Activated CD4-positive, alpha-beta memory T cell treated with anti-CD3 and anti-CD28 coated beads for 36 hours (primary cell): Measurements from ENCODE around the gene ATPAF1. TPM values are rescaled to one million over a fixed set of nuclear protein-coding genes. Genes with fewer than 3 reads are reported as not detected.

Experiments
- CTCF ChIA-PET: fragments of 350-600 bp; sonication (Branson Sonifier 250); formaldehyde crosslinking; loops from one replicate; lab custom pipeline; 2021; ENCODE audit warnings: antibody characterized with exemption, inconsistent platforms; lab: Charles Lee
- POLR2A ChIA-PET: fragments of 350-600 bp; sonication (Branson Sonifier 250); formaldehyde crosslinking; loops from one replicate; lab custom pipeline; 2021; ENCODE audit warnings: antibody characterized with exemption; lab: Charles Lee
- DNase-seq: peaks from one replicate; pipeline ENCODE4 v3.0.0-alpha.2; 2020
- H3K27ac Mint-ChIP-seq: one replicate; pipeline ENCODE4 v1.8.0; 2021; ENCODE audit warnings: mixed read lengths
- H3K27me3 Mint-ChIP-seq: one replicate; pipeline ENCODE4 v1.8.0; 2021; ENCODE audit warnings: mixed read lengths
- H3K36me3 Mint-ChIP-seq: one replicate; pipeline ENCODE4 v1.8.0; 2021; ENCODE audit warnings: mixed read lengths
- H3K4me1 Mint-ChIP-seq: one replicate; pipeline ENCODE4 v1.8.0; 2021; ENCODE audit warnings: low read depth, mixed read lengths
- H3K4me3 Mint-ChIP-seq: one replicate; pipeline ENCODE4 v1.8.0; 2021; ENCODE audit warnings: mild to moderate bottlenecking, mixed read lengths
- H3K9me3 Mint-ChIP-seq: one replicate; pipeline ENCODE4 v1.8.0; 2021; ENCODE audit warnings: mixed read lengths
- intact Hi-C: fragments of 100-400 bp; cut with micrococcal nuclease; formaldehyde crosslinking; loops from one replicate; pipeline ENCODE4 v1.15.1; 2023
- total RNA-seq, 2 experiments: library from RNA; stranded (reverse); gene quantifications; one replicate each; pipeline ENCODE4 v1.2.3, GENCODE V29; 2021

ATPAF1 gene
- total RNA-seq, 2 experiments from 2014 or later, result 45.0 to 45.9 TPM

- DNase-seq, result no peak
- ChIA-PET POLR2A (no interaction called here), CTCF (no interaction called here)
- H3K4me1 Mint-ChIP-seq, result peaks cover 49% of the 10 kb centered on the region
- no peak overlapping the region for H3K4me3 Mint-ChIP-seq
- peaks cover 19% of the 10 kb centered on the region for H3K36me3 Mint-ChIP-seq
- H3K27ac Mint-ChIP-seq, result no peak overlapping the region
- H3K27me3 Mint-ChIP-seq, result no peaks in the 10 kb centered on the region
- intact Hi-C loops, result no loop called here
- H3K9me3 Mint-ChIP-seq, result no peaks in the 10 kb centered on the region
Measured at GRCh38 chr1:46596846-46597245, 71.3 kb downstream of the ATPAF1 start.

GRCh38 chr1:46596036-46596435 is 72.1 kb downstream of the ATPAF1 start:
- DNase-seq, result no peak
- Mint-ChIP-seq H3K36me3 (peaks cover 25% of the 10 kb centered on the region), H3K27me3 (no peaks in the 10 kb centered on the region), H3K9me3 (no peaks in the 10 kb centered on the region), H3K4me3 (no peak overlapping the region), H3K4me1 (peaks cover 42% of the 10 kb centered on the region), H3K27ac (no peak overlapping the region)
- ChIA-PET CTCF (no interaction called here), POLR2A (no interaction called here)
- intact Hi-C loops, result no loop called here

GRCh38 chr1:46595127-46595526 is 73.0 kb downstream of the ATPAF1 start:
- Mint-ChIP-seq H3K9me3 (no peaks in the 10 kb centered on the region), H3K36me3 (peaks cover 33% of the 10 kb centered on the region), H3K4me3 (no peak overlapping the region), H3K27me3 (no peaks in the 10 kb centered on the region), H3K27ac (no peak overlapping the region), H3K4me1 (peaks cover 39% of the 10 kb centered on the region)
- ChIA-PET POLR2A (no interaction called here), CTCF (no interaction called here)
- intact Hi-C loops, result no loop called here
- DNase-seq, result no peak

DNA sequence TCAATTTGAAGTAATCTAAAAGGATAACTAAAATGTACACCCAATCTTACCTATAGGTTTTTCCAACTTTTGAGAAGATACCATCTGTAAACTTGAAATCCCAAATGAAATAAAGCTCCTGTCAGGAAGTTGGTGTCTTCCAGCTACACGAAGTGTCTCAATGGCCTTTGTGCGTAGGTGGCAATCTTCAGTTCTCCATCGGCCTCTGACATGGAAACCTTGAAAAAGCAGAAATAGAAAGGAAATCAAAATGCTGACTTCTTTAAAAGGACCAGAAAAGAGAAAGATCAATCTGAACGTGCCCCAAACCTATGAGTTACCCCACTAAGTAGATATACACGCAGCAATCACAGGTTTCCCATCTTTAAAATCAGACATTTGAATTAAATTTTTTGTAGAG is 74.1 kb downstream of the ATPAF1 start:
- Mint-ChIP-seq H3K27me3 (no peaks in the 10 kb centered on the region), H3K4me1 (peaks cover 29% of the 10 kb centered on the region), H3K36me3 (peaks cover 44% of the 10 kb centered on the region), H3K27ac (no peak overlapping the region), H3K4me3 (no peak overlapping the region), H3K9me3 (no peaks in the 10 kb centered on the region)
- ChIA-PET CTCF (no interaction called here), POLR2A (no interaction called here)
- no peak for DNase-seq
- intact Hi-C loops, result no loop called here

GRCh38 chr1:46592823-46593222 is 75.3 kb downstream of the ATPAF1 start:
- no peak for DNase-seq
- Mint-ChIP-seq H3K4me3 (no peak overlapping the region), H3K9me3 (no peaks in the 10 kb centered on the region), H3K27ac (no peak overlapping the region), H3K27me3 (no peaks in the 10 kb centered on the region), H3K36me3 (peaks cover 46% of the 10 kb centered on the region), H3K4me1 (peaks cover 23% of the 10 kb centered on the region)
- intact Hi-C loops, result no loop called here
- POLR2A ChIA-PET, result interaction anchor here (0.8 kb wide), 1 partner anchor 75 kb away, joined by 3 read pairs; the partner anchor contains the start of gene ATPAF1
- CTCF ChIA-PET, result no interaction called here

DNA sequence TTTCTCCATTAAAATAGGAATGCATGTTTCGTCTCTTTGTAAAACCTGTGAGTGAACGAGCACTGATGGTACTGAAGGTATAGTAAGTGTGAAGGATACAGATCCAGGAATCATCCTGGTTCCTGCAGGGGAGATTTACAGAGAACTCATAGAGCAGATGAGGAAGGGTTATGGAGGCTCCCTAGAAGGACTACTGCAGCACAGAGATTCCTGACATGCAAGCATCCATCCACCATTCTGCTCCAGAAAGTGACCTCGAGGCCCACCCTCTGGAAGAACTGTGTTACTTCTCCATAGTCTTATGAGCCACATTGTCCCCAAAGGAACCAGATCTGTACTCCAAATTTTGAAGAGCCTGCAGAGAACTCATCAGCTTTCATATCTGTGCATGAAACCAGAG is 78.6 kb downstream of the ATPAF1 start:
- POLR2A ChIA-PET, result interaction anchor here (1.3 kb wide), 1 partner anchor 15 kb away, joined by 3 read pairs; the partner anchor contains the start of gene MKNK1
- H3K27me3 Mint-ChIP-seq, result no peaks in the 10 kb centered on the region
- peaks cover 47% of the 10 kb centered on the region for H3K36me3 Mint-ChIP-seq
- no peaks in the 10 kb centered on the region for H3K9me3 Mint-ChIP-seq
- no peak for DNase-seq
- intact Hi-C loops, result no loop called here
- CTCF ChIA-PET, result no interaction called here
- peaks cover 6% of the 10 kb centered on the region for H3K4me1 Mint-ChIP-seq
- H3K4me3 Mint-ChIP-seq, result no peak overlapping the region
- no peak overlapping the region for H3K27ac Mint-ChIP-seq

GRCh38 chr1:46587069-46587468 is 81.1 kb downstream of the ATPAF1 start:
- Mint-ChIP-seq H3K27ac (no peak overlapping the region), H3K4me3 (no peak overlapping the region), H3K9me3 (no peaks in the 10 kb centered on the region), H3K36me3 (peaks cover 36% of the 10 kb centered on the region), H3K4me1 (peaks cover 8% of the 10 kb centered on the region), H3K27me3 (no peaks in the 10 kb centered on the region)
- ChIA-PET POLR2A (no interaction called here), CTCF (no interaction called here)
- no peak for DNase-seq
- intact Hi-C loops, result no loop called here

- Mint-ChIP-seq H3K36me3 (peaks cover 30% of the 10 kb centered on the region), H3K27ac (no peak overlapping the region), H3K27me3 (no peaks in the 10 kb centered on the region), H3K4me1 (peaks cover 22% of the 10 kb centered on the region), H3K9me3 (no peaks in the 10 kb centered on the region), H3K4me3 (no peak overlapping the region)
- no peak for DNase-seq
- intact Hi-C loops, result no loop called here
- CTCF ChIA-PET, result no interaction called here
- POLR2A ChIA-PET, result interaction anchor here (1.2 kb wide), 1 partner anchor 18 kb away, joined by 3 read pairs; no protein-coding TSS in a partner anchor
Measured at GRCh38 chr1:46585312-46585938, 82.7 kb downstream of the ATPAF1 start.

GRCh38 chr1:46583494-46583893 is 84.7 kb downstream of the ATPAF1 start:
- intact Hi-C loops, result no loop called here
- ChIA-PET POLR2A (no interaction called here), CTCF (no interaction called here)
- H3K27ac Mint-ChIP-seq, result no peak overlapping the region
- H3K9me3 Mint-ChIP-seq, result no peaks in the 10 kb centered on the region
- DNase-seq, result no peak
- H3K4me3 Mint-ChIP-seq, result no peak overlapping the region
- H3K36me3 Mint-ChIP-seq, result peaks cover 21% of the 10 kb centered on the region
- H3K27me3 Mint-ChIP-seq, result no peaks in the 10 kb centered on the region
- H3K4me1 Mint-ChIP-seq, result peaks cover 24% of the 10 kb centered on the region

- no peak for DNase-seq
- Mint-ChIP-seq H3K4me1 (peaks cover 24% of the 10 kb centered on the region), H3K9me3 (no peaks in the 10 kb centered on the region), H3K36me3 (peaks cover 23% of the 10 kb centered on the region), H3K4me3 (no peak overlapping the region), H3K27ac (no peak overlapping the region), H3K27me3 (no peaks in the 10 kb centered on the region)
- POLR2A ChIA-PET, result no interaction called here
- intact Hi-C loops, result no loop called here
- CTCF ChIA-PET, result interaction anchor here (2.2 kb wide), 1 partner anchor 21 kb away, joined by 8 read pairs; the partner anchor contains the start of gene MKNK1
Measured at GRCh38 chr1:46582972-46583371, 85.2 kb downstream of the ATPAF1 start.

Other genes starting within 250 kb of the ATPAF1 start
- under 1 TPM; 0.10 to 0.12 TPM for gene DMBX1, start 178.5 kb downstream of the ATPAF1 start, total RNA-seq
- gene KNCN, start 116.7 kb downstream of the ATPAF1 start, total RNA-seq, result not detected
- 10 to 100 TPM; 28.2 to 28.5 TPM for gene MKNK1, start 64.1 kb downstream of the ATPAF1 start, total RNA-seq
- 1 to 10 TPM; 8.2 to 10.0 TPM for gene MOB3C, start 51.6 kb downstream of the ATPAF1 start, total RNA-seq
- gene TEX38, start 3.5 kb upstream of the ATPAF1 start, total RNA-seq, result under 1 TPM in 1 of 2 experiments, not detected in 1; 0.21 TPM
- 10 to 100 TPM; 47.1 to 48.0 TPM for gene EFCAB14, start 50.8 kb upstream of the ATPAF1 start, total RNA-seq
- gene CYP4B1, start 130.7 kb upstream of the ATPAF1 start, total RNA-seq, result not detected